ENCODE measurements around the gene RUNX1.

The RUNX1 gene

DNA sequence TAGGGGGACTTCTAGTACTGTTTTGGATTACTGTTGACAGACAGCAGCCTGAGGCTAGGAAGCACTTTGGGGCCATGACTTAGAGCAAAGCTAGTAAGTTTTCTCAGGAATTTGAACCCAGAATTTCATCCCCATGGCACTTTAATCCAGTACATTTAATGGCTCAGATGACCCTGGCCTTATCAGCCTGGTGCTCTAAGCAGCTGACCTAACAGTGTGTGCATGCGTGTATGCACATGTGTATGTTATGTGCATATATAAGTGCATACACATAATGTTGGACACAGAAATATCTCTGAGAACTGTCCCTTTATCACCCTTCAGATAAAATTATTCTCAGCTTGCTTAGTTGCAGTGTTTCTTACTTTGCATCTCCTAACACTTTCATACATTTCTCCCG is 265.3 kb downstream of the RUNX1 start:
- DNase-seq (ENCODE audit: low read depth), result no peak

DNA sequence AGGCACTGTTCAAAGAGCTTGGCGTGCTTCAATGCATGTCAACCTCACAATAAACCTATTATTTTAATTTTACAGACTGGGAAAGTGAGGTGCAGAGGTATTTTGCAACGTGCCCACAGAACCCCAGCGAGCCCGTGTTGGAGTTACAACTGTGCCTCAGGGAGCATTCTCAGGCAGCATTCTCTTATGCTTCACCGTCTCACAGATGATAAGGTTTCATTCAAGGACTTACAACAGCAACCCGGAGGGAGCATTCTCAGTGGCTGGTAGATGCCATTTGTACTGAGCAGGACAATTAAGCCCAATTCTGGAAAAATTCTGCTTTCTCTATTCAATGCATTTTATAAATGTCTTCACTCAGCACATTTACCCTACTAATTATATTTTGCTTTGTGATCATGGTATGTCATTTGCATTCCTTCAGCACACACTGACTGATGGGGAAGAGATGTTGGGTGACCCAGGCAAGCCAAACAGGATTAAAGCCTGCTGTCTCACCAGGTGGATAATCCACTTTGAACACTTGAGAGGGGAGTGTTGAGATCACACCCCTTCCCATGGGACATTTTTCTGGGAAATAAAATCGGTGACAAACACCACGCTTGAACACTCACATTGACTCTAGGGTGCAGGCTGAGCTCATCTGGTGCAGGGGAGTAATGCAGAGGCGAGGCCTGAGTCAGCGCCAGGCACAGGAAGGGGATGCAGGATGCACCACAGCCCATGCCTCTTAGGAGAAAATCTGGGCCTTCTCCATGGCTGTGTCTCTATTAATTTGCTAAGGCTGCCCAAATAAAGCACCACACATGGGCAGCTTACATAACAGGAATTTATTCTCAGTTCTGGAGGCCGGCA is 266.4 kb downstream of the RUNX1 start:
- no peak for DNase-seq (ENCODE audit: low read depth)

DNA sequence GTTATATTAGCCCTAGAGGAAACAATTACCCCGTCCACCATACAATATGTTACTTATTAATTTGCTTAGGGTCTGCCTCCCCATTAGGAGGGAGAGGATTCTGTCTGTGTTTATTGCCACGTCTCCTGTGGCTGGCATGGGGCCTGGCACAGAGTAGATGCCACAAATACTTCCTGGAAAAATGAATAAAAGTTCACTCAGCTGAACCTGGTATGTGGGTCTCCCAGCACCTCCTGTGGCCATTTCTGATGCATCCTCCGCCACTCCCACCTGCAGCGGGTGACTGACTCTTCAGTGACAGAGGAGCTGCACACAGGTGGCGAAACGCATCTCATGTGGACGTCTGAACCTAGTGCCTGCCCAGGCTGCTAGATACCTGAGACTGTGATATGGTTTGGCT is 267.6 kb downstream of the RUNX1 start:
- DNase-seq (ENCODE audit: low read depth), result no peak

DNA sequence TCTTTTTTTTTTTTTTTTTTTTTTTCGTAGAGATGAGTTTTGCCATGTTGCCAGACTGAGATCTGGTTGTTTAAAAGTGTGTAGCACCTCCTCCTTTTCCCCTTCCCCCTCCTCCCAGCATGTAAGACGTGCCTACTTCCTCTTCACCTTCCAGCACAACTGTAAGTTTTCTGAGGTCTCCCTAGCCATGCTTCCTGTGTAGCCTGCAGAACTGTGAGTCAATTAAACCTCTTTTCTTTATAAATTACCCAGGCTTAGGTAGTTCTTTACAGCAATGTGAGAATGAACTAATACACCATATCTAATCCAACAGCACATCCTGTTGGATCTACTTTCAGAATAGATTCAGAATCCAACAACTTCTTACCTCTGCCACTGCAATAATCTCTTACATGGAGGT is 269.2 kb downstream of the RUNX1 start:
- no peak for DNase-seq (ENCODE audit: low read depth)

DNA sequence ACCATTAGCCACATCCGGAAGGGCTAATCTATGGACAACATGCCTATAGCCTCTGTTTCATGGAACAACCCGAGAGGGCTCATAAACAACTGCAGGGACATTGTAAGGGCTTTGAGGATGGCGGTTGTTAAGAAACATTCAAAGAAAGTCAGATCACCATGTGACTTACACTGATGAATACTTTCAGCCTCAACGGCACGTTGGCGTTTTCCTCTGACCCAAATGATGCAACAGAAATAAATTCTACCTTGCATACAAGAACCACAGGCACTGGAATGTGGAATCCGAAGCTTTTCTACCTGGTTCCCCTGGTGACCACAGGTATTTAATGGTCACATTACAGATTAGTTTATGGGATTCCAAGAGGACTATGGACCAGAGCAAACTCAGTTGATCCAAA is 273.3 kb downstream of the RUNX1 start:
- no peak for DNase-seq (ENCODE audit: low read depth)

DNA sequence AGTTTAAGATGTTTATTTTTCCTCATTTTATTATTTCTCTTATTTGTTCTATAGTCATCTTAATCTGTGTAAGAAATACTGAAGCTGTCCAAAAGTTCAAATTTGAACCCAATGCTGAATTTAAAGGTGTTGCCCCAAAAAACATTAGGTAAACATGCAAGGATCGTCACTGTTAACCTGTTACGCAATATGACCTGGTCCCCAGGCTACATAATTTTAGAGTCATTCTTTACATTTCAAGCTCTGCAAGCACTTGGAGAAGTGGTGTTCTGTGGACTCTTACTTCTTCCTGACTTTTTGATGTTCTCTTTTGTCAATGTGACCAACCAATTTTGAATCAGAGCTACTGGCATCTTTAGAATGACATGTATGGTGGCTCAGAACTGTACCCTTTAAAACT is 274.4 kb downstream of the RUNX1 start:
- no peak for DNase-seq (ENCODE audit: low read depth)

DNA sequence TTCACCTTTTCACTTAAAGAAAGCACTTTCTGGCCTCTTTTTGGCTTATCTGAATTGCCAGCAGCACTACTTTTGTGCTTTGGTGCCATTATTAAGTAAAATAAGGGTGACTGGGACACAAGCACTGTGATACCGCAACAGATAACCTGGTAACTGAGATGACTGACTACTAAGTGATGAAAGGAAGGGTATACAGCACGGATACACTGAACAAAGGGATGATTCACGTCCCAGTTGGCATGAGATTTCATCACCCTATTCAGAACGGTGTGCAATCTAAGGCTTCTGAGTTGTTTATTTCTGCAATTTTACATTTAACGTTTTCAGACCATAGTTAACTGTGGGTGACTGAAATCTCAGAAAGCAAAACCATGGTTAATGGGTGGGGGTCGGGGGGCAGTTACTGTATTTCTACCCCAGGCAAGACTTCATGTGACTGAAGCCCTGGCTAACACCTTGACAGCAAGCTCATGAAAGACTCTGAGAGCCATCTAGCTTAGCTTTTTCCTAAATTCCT is 277.5 kb downstream of the RUNX1 start:
- DNase-seq (ENCODE audit: low read depth), result no peak

DNA sequence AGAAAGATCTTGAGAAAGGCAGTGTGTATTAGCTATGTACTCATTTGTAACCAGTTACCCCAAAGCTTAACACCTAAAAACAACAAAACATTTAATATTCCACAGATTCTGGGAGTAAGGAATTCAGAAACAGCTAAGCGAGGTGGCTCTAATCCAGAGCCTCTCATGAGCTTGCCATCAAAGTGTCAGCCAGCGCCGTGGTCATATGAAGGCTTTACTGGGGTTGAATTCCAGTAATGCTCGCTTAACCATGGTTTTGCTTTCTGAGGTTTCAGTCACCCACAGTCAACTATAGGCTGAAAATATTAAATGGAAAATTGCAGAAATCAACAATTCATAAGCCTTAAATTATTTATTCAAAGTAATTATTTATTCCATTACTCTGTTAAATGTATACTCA is 278.5 kb downstream of the RUNX1 start:
- no peak for DNase-seq (ENCODE audit: low read depth)

DNA sequence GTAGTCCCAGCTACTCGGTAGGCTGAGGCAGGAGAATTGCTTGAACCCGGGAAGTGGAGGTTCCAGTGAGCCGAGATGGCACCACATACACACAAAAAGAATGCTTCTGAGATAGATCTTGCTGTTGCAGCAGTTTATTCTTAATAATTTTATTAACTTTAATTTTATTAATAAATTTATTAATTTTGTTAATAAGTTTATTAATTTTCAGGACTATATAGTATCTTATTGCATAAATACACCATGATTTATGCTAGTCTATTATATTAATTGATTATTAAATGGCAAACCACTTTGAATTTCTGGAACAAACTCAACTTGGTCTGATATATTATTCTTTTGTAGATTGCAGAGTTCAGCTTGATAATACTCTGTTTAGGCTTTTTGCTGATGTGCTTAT is 280.8 kb downstream of the RUNX1 start:
- no peak for DNase-seq (ENCODE audit: low read depth)

DNA sequence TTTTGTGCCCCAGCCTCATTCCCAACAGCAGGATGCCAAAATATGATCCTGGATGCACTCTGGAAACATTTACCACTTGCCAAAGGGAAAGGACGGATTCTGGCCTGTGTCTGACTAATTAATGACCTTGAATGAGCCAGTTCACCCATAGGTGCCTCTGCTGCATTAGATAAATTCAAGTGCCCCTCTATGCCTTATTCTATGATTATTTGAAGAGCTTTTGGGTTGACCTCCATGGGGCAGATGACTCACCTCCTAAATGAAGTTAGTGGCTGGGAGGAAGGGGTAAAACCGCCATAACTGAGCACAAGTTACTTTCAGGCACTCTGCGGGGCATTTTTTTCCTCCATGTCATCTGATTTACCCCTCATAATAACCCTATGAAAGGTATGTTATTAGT is 282.2 kb downstream of the RUNX1 start:
- DNase-seq (ENCODE audit: low read depth), result no peak

DNA sequence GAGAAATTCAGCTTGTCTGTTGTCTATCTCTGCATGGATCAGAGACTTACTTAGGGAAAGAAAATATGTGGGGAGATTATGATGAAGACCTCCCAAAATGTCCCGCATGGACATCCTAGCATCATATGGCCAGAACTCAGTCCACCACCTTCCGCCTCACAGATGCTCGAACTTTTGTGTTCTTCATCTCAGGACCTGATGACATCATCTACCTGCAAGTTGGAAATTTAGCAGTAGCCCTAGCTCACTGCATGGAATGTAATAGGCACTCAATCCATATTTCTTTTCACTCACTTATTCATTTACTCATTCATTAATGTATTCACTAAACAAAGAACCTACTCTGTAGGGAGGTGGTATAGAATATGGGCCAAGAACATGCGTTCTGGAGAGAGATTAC is 283.5 kb downstream of the RUNX1 start:
- DNase-seq (ENCODE audit: low read depth), result no peak

DNA sequence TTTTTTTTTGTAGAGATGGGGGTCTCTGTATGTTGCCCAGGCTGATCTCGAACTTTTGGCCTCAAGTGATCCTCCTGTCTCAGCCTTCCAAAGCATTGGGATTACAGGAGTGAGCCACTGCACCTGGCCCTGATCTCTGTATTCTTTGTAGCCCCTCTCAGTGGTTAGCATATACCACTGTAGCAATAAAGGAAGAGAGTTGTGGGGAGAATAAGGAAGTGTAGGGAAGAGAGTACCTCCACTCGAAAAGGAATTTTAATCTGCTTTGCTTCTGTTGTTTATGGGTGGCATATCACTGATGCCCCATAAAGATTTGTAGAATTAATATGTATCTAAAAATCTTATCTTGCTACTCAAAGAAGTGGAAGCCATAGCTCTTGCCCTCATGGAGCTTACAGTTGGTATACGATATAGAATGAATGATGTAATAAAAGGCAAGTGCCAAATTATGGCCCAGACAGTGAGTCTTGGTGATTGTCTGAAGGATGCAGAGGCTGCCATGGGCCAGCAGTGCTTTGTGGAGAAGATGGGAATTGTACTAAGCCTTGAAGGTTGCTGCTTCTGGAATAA is 284.3 kb downstream of the RUNX1 start:
- DNase-seq (ENCODE audit: low read depth), result no peak

DNA sequence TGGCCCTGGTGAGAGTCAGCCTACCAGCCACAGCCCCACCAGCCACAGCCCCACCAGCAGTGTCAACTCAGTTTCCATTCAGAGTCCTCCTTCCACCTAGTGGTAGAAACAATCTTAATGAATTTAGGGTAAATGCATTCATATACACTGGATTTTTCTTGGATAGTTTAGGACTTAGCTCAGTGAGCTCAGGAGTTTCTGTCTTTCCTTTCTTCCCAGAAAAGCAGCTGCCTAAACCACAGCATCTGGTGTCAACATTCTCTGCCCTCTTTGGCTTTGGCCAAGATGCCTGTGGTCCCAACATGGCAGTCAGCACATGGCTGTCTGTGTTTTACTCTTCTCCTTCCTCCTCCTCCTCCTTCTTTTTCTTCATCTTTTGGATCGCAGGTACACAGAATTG is 286.3 kb downstream of the RUNX1 start:
- no peak for DNase-seq (ENCODE audit: low read depth)

DNA sequence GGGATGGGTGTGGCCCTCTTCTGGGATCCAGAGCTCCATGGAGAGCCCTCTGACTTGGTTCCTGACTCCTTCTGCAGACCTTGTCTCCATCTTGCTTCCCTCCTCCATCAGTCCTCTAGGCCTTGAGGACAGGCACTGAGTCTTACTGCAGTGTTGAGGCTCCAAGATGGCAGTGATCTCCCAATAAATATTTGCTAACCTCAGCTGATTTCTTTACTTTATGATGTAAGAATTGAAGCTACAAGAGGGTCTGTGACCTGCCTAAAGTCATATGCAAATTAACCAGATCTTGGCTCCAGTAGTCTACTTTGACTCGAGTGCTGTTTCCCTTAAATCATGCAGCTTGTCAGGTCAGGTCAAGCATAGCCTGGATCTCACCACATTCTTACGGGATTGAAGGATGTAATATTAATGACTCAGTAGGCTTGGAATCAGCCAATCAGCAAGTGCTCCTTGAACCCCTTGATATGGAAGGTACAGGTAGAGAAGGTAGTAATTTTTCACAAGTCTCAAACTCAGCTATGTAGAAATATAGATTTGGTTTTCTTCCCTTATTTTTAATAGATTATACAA is 287.3 kb downstream of the RUNX1 start:
- no peak for DNase-seq (ENCODE audit: low read depth)

DNA sequence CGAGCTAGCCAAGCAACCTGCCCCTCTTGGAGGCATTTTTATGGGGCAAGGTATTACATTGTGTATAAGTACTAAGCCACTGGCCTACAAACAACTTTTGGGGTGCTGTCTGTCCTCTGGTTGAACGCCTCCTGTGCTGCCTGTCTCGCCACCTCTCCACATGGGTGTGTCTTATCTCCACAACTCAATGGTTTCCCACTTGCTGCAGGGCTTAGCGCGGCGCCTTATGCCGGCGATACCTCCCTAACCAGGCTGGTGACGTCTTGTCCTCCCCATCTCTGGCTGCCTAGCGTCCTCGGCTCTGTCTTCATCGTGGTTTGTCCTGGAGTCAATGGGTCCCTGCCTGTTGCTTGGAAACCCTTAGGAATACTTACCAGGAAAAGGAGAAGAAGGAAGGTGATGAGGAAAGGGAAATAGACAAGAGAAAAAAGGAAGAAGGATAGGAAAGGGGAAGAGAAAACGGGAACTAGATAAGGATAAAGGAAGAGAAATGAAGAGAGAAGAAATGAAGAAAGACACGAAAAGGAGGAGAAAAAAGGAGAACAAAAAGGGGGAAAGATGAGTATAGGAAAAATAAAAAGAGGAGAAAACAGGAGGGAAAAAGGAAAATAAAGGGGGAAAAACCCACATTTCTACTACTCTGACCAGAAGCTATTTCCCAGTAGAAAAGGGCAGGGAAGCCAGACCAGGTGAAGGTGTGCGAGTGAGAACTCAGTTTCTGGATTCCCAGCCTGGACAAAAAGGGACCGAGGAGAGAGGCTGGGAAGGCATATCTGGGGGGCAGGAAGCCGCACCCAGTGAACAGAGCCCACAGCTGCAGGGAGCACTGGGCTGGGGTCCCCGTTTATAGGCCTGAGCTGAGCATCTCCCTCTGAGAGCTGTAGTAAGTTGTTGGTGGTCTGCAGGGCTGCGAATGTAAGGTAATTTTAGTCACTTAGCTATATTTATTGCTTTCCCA is 294.1 kb downstream of the RUNX1 start:
- no peak for DNase-seq (ENCODE audit: low read depth)

DNA sequence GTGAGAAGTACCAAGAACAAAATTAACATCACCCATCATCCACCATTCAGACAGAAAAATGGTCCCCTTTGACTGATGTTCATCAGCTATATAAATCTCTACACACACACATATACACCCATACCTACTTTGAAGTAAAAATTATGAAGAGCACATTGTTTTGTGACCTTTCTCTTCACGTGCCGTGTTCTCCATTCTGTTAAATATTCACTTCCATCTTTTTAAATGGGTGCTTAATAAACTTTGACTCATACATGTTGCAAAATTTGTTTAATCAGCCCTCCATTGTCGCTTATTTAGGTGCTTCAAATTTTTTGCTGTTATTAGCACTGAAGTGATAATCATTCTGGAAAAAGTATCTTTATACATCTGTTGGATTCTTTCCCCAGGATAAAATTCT is 300.2 kb downstream of the RUNX1 start:
- no peak for DNase-seq (ENCODE audit: low read depth)

DNA sequence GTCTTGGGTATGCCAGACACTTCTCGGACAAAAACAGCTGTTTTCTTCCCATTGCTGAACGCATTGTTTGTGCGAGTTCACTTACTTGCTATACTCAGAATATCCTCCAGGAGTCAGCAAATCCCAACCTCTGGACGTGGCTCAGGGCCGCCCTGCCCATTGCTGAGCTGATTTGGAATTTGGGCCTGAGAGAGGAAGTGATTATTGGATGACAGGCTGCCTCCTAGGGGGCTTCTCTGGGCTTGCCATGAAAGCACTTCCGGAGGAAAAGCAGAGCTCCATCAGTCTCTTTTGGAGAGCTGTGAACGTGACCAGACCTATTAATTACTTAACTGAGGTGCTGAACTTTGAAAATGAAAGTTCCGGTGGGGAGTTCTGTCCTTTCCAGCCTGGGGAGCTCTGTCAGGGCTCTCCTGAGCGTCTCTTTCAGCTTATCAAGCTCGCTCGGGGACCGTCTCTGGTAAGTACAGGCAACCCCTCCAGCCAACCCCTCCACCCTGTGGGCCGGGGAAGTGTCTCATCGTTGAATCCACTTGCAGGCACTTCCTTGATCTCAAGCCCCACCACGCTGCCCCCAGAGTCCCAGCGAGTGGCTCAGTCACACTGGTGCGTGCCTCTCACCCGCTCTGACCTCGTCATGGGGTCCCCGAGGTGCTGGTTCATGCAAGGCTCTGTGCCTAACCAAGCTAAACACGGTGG is 303.4 kb downstream of the RUNX1 start:
- DNase-seq (ENCODE audit: low read depth), result peak; percentile 6

DNA sequence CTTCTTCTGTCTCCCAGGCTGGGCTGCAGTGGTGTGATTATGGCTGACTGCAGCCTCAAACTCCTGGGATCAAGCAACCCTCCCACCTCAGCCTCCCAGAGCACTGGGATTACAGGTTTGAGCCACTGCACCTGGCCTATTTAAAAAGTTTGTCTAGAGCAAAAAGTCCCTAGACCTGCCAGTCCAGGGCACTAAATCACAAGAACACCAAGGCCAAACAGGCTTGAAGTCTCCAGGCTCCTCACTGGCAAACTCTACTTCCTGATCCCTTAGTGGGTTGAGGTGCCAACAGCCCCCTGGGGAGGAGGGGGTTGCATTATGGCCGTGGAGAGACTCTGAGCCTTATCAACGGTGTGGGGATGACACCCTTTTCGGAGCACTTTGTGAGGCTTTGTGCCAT is 304.3 kb downstream of the RUNX1 start:
- no peak for DNase-seq (ENCODE audit: low read depth)

DNA sequence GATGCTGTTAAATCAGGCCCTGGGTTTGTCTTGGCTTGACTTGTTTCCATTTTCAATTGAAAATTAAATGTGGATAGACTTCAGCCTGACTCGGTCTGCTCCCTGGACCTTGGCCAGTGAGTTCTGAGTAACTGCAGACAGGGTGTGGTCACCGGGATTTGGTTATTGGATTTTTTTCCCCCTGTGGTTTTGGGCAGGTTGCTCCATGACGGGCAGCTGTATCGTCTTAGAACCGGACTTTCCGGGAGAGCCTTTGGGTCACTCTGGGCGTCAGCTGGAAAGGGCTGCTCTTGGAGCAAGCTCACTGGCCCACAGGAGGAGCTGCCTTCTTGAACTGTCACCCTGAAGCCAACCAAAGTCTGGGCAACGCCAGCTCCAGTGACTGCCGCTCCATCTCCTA is 305.3 kb downstream of the RUNX1 start:
- DNase-seq (ENCODE audit: low read depth), result no peak

DNA sequence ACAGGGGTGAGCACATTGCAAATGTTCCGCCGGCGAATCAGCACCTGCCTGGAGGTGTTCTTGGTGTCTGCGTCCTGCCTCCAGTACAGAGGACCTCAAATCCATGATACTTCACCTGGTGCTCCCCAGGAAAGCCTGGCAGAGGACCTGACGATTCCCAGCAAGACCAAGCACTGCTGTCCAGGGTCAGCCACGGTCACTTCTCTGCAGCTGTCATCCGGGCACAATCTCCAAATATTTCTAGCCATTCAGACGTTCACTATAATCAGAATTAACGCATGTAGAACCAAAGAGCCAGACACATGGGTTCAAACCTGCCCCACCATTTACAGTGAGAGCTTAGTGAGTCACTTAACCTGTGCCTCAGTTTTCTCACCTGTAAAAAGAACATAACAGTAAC is 305.8 kb downstream of the RUNX1 start:
- DNase-seq (ENCODE audit: low read depth), result no peak

DNA sequence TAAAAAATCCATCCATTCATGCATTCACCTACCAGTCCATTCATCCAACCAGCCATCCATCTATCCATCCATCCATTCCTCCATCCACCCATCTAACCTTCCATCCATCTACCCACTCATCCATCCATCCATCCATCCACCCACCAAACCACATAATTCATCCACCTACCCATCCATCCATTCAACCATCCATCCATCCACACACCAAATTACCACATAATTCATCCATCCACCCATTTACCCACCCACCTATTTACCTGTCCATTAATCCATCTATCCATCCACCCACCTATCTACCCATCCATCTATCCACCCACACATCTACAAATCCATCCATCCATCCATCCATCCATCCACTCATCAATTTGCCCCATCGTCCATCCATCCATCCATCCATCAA is 308.9 kb downstream of the RUNX1 start:
- DNase-seq (ENCODE audit: low read depth), result no peak
